Cardiac muscle cell (in vitro differentiated cells and primary cell): ENCODE measurements around the gene MGAT4B. TPM values are rescaled to one million over a fixed set of nuclear protein-coding genes. Genes with fewer than 3 reads are reported as not detected.
"Not testable (repeated sequence)": the region's sequence is repeated elsewhere in the genome, so short reads cannot be mapped to it uniquely, and the experiment has no call there.

Source experiments
- DNase-seq, 2 donors: peaks; one replicate each; pipeline versions ENCODE4 v3.0.0 to v3.0.0-alpha.2; 2010 to 2017; ENCODE audit warnings: low read depth in 1 of 2, low spot score in 1 of 2
- H3K27ac ChIP-seq: fragments of 200-600 bp; sonication (generic); 2 replicates; pipeline ENCODE4 v1.5.1; 2016
- H3K27me3 ChIP-seq: fragments of 200-600 bp; sonication (generic); 2 replicates; pipeline ENCODE4 v1.6.0; 2016; ENCODE audit warnings: control low read depth
- H3K36me3 ChIP-seq: fragments of 200-600 bp; sonication (generic); 2 replicates; pipeline ENCODE4 v1.5.1; 2016; ENCODE audit warnings: control low read depth
- H3K4me1 ChIP-seq: fragments of 200-600 bp; sonication (generic); 2 replicates; pipeline ENCODE4 v1.8.1; 2017; ENCODE audit warnings: low read depth, mild to moderate bottlenecking, mixed run types
- H3K4me3 ChIP-seq: fragments of 200-600 bp; sonication (generic); 2 replicates; pipeline ENCODE4 v1.5.1; 2016; ENCODE audit warnings: mild to moderate bottlenecking
- H3K9me3 ChIP-seq: fragments of 200-600 bp; sonication (generic); 2 replicates; pipeline ENCODE4 v1.5.1; 2017; ENCODE audit warnings: low read depth, mild to moderate bottlenecking, control low read depth
- CTCF ChIP-seq: IDR thresholded peaks from 2 replicates; pipeline ENCODE4 v1.5.1; 2012; ENCODE audit warnings: low read depth, mild to moderate bottlenecking, low read length
- polyA plus RNA-seq: library from polyadenylated mRNA; unstranded; fragments of >200 nt; fragmentation: Nextera tagmentation; extraction: Ambion mirVana; gene quantifications from 2 replicates; pipeline ENCODE4 v1.2.1, GENCODE V29; 2016
- total RNA-seq: library from RNA; depleted of rRNA; stranded (reverse); fragments of >200 nt; gene quantifications from 2 replicates; pipeline ENCODE4 v1.2.3, GENCODE V29; 2016

Gene MGAT4B
- total and polyA plus RNA-seq, 2 experiments from 2014 or later: 184 to 192 TPM

- Histone ChIP-seq H3K27ac (no peak overlapping the region), H3K27me3 (no peaks in the 10 kb centered on the region), H3K9me3 (no peaks in the 10 kb centered on the region), H3K4me1 (no peaks in the 10 kb centered on the region), H3K36me3 (no peaks in the 10 kb centered on the region), H3K4me3 (no peak overlapping the region)
- no peak for TF ChIP-seq CTCF
- DNase-seq: no peak
These were observed 13.8 kb downstream of the MGAT4B start for GRCh38 chr5:179792612-179793467.

GRCh38 chr5:179791881-179792611 is 14.6 kb downstream of the MGAT4B start:
- Histone ChIP-seq H3K36me3 (no peaks in the 10 kb centered on the region), H3K9me3 (no peaks in the 10 kb centered on the region), H3K27ac (no peak overlapping the region), H3K4me3 (no peak overlapping the region), H3K4me1 (no peaks in the 10 kb centered on the region), H3K27me3 (no peaks in the 10 kb centered on the region)
- no peak for TF ChIP-seq CTCF
- no peak for DNase-seq

GRCh38 chr5:179789278-179789677 is 17.4 kb downstream of the MGAT4B start:
- not testable (repeated sequence) for H3K27ac ChIP-seq, H3K4me1 ChIP-seq, DNase-seq, H3K36me3 ChIP-seq, H3K9me3 ChIP-seq, H3K27me3 ChIP-seq, H3K4me3 ChIP-seq

- no peak for DNase-seq
- Histone ChIP-seq H3K4me3 (no peak overlapping the region), H3K27me3 (no peaks in the 10 kb centered on the region), H3K36me3 (no peaks in the 10 kb centered on the region), H3K9me3 (no peaks in the 10 kb centered on the region), H3K27ac (no peak overlapping the region), H3K4me1 (no peaks in the 10 kb centered on the region)
- no peak for TF ChIP-seq CTCF
These were observed 18.3 kb downstream of the MGAT4B start for GRCh38 chr5:179788193-179788854.

- Histone ChIP-seq H3K27ac (no peak overlapping the region), H3K27me3 (no peaks in the 10 kb centered on the region), H3K4me3 (no peak overlapping the region), H3K36me3 (no peaks in the 10 kb centered on the region), H3K9me3 (no peaks in the 10 kb centered on the region), H3K4me1 (no peaks in the 10 kb centered on the region)
- no peak for TF ChIP-seq CTCF
- no peak for DNase-seq
These were observed 19.8 kb downstream of the MGAT4B start for GRCh38 chr5:179786861-179787260.
